GM12873 (cell line): ENCODE measurements around the gene SH3BP2.

ENCODE experiments used
- TF ChIP-seq, protein P1 (sequence below): IDR thresholded peaks from 2 replicates; pipeline ENCODE4 v1.5.1; 2012; ENCODE audit warnings: low read depth, mild to moderate bottlenecking, moderate library complexity, low read length, control low read depth; ENCODE audit not compliant: insufficient read depth; ENCODE audit errors: missing control alignments

Gene SH3BP2

DNA sequence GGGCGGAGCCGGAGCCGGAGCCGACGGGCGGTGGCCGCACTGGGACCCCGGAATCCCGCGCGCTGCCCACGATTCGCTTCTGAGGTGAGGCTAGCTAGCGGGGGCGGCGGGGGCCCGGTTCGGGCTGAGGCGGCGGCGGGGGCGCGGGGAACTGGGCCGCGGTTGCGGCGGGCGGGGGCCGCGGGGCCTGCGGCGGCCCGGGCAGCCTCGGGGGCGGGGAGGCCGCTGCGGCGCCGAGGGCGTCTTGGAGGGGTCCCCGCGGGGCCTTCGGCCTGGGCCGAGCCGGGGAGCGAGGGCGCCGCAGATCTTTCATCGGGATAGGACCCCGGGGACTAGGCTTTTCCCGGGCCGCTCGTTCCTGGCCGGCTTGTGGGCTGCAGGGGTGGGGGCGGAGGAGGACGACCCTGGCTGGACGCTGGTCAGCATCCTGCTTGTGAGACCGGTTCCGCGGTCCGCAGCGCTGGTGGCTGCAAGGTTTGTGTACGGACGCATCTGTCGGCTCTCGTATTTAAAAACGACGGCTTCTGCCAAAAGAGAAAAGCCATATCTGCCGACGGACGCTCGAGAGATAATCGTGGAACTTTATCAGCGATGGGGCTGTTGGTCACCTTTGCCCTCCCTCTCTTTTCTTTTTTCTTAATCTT lies 51.2 kb downstream of the SH3BP2 start:
- TF ChIP-seq, protein P1, sequence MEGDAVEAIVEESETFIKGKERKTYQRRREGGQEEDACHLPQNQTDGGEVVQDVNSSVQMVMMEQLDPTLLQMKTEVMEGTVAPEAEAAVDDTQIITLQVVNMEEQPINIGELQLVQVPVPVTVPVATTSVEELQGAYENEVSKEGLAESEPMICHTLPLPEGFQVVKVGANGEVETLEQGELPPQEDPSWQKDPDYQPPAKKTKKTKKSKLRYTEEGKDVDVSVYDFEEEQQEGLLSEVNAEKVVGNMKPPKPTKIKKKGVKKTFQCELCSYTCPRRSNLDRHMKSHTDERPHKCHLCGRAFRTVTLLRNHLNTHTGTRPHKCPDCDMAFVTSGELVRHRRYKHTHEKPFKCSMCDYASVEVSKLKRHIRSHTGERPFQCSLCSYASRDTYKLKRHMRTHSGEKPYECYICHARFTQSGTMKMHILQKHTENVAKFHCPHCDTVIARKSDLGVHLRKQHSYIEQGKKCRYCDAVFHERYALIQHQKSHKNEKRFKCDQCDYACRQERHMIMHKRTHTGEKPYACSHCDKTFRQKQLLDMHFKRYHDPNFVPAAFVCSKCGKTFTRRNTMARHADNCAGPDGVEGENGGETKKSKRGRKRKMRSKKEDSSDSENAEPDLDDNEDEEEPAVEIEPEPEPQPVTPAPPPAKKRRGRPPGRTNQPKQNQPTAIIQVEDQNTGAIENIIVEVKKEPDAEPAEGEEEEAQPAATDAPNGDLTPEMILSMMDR, result no peak

DNA sequence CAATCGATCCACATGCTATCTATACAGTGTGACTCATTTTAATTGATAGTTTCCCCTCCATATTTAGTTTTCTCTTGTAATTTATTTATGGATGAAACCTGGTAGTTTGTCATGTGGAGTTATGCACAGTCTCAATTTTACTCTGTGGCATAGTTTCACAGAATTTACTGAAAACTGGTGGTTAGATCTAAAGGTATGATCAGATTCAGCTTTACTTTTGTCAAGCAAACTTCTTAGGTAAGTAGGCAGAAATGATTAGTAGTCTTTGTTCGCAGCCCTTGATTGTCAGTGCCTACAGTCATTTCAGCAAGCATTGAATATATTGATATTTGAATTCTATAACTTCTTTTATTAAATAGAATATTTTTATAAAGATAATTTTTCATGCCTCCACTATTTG lies 53.3 kb downstream of the SH3BP2 start:
- TF ChIP-seq, protein P1, result no peak

DNA sequence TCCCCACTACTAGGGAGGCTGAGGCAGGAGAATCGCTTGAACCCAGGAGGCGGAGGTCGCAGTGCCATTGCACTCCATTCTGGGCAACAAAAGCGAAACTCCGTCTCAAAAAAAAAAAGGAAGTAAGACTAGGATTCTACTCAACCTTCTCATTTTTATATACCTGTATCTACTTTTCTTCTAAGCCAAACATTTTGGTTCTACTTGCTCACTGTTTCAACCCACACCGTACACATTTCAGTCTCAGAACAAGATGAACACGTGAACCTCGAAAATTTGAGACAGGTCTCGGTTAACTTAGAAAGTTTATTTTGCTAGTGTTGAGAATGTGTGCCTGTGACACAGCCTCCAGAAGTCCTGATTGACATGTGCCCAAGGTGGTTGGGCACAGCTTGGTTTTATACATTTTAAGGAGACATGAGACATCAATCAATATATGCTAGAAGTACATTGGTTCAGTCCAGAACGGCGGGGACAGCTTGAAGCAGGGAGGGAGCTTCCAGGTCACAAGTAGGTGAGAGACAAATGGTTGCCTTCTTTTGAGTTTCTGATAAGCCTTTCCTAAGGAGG lies 54.5 kb downstream of the SH3BP2 start:
- TF ChIP-seq, protein P1, result no peak

DNA sequence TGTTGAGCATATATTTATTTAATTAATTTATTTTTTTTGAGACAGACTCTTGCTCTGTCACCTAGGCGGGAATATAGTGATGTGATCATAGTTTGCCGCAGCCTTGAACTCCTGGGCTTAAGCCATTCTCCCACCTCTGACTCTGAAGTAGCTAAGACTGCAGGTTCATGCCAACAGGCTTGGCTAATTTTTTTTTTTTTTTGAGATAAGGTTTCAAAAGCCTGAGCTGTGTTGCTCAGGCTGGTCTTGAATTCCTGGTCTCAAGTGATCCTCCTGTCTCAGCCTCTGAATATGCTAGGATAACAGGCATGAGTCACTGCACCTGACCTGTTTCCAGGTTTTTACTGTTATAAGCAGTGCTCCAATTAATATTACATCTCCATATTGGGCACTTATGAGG lies 55.6 kb downstream of the SH3BP2 start:
- TF ChIP-seq, protein P1, result no peak

DNA sequence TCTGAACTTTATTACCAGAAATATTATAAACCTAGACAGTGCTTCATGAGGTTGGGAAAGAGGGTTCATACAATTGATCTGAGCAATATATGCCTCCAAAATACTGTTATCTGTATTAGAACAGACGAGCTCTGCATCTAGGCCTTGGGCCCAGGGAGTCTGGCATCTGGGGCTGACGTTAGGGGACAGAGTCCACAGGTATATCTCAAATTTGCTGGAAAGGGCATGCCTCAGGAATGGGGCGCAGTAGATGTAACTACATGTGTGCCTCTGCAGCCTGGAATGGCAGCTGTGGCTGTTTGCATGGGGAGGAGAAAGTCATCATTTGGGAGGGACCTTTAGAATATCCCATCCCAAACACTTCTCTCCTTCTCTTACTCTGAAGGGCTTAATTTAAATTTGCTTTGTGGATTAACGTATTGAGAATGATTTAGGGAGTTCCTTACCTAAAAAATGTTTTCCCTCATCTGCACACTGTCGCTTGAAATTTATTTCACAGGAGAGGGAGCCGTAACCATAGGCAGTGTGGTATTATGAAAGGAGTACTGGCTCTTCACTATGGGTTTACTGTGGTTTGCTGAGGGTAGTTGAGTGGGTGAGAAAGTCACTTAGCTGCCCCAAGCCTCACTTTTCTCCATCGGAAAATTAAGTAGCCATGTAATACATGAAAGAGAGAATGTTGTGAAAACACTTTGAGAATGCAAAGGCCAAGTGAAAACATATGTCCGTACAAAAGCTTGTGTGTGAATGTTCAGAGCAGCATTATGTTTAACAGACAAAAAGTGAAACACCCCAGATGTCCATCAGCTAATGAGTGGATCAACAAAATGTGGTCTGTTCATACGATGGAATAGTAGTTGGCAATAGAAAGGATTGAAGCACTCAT lies 56.6 kb downstream of the SH3BP2 start:
- TF ChIP-seq, protein P1, result no peak

DNA sequence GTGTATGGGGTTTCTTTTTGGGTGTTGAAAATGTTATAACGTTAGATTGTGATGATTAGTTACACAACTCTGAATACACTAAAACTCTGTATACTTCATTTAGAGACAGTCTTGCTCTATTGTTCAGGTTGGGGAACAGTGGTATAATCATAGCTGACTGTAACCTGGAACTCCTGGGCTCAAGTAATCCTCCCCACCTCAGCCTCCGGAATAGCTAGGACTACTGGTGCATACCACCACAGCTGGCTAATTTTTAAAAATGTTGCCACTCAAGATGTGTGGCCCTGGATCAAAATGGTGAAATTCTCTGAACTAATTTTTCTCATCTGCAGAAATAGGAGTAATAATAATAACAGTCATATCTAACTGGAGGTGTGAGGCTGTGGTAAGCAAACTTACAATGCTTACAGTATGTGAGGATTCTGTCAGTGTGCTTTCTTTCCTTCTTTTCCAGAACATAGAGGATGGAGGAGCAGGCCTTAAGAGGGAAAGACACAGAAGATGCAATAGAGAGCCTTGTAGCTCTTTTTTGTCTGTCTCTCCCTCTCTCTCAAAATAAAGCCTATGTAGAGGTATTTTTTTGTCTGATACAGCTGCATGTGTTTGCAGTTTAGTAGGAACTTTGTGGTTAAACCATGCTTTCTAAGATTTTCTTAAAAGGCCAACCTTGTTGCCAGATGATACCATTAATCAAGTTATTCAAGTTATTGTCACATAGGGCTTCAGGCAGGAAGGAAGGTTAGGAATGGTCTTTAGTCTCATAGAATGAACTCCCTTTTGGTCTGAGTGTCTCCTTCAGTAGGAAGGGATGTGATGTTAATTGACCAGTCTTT lies 58.3 kb downstream of the SH3BP2 start:
- TF ChIP-seq, protein P1, result no peak

DNA sequence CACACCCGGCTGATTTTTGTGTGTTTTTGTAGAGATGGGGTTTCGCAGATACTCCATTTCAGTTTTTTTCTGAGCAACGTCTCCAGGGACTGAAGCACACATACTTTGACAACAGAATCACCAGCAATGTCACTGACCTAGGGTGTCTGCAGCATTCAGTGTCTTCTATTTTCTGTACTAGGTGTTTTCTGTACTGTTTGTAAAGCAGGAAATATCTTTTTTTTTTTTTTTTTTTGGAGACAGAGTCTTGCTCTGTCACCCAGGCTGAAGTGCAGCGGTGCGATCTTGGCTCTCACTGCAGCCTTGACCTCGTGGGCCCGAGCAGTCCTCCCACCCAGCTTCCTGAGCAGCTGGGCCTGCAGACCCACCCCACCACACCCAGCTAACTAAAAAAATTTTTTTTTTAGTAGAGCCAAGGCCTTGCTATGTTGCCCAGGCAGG lies 59.6 kb downstream of the SH3BP2 start:
- TF ChIP-seq, protein P1, result no peak
